T-helper 1 cell treated with Interleukin-12 subunit alpha and Interleukin-12 subunit beta and Interleukin-4 antibody, amounts not matched to agents 30 μg/mL and 1 μg/mL, for 36 hours (primary cell): ENCODE measurements around the gene CENPP.
A peak's percentile ranks its signal among the peaks of the same experiment; 100 is the strongest.
"Not testable (repeated sequence)": the region's sequence is repeated elsewhere in the genome, so short reads cannot be mapped to it uniquely, and the experiment has no call there.

Source experiments
- H3K27ac Mint-ChIP-seq: one replicate; pipeline ENCODE4 v1.8.0; 2021; ENCODE audit warnings: mild to moderate bottlenecking, mixed read lengths
- H3K27me3 Mint-ChIP-seq: one replicate; pipeline ENCODE4 v1.8.0; 2021; ENCODE audit warnings: low read depth, mixed read lengths
- H3K36me3 Mint-ChIP-seq: one replicate; pipeline ENCODE4 v1.8.0; 2021; ENCODE audit warnings: low read depth, mixed read lengths
- H3K4me1 Mint-ChIP-seq: one replicate; pipeline ENCODE4 v1.8.0; 2021; ENCODE audit warnings: low read depth, mixed read lengths
- H3K4me3 Mint-ChIP-seq: one replicate; pipeline ENCODE4 v1.8.0; 2021; ENCODE audit warnings: mild to moderate bottlenecking, moderate library complexity, mixed read lengths
- H3K9me3 Mint-ChIP-seq: one replicate; pipeline ENCODE4 v1.8.0; 2021; ENCODE audit warnings: mixed read lengths

The CENPP gene

DNA sequence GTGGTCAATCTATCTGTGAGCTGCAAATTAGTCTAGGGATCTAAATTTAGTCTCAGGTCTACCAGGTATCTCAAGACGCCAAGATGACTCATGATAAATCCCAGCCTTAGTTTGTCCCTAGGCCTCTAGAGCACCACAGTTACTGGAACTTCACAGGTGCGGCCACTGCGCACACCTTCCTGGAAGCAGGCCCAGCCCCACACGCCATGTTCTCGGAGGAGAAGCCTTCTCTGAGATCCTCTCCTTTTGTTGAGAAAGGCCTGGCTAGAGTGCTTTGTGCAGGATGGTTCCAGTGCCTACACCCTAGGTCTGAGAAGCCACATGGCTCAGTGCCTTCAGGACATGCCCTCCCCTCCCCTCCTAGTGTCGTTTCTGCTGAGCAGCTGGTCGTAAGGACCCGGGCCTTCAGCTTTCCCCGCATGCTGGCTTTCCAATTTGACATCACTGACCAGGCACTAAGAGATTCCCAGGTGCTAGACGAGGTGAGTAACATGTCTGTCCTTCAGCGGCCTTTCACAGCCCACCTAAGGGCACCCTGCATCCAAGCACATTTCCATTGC is 292.3 kb downstream of the CENPP start:
- H3K9me3 Mint-ChIP-seq = no peaks in the 10 kb centered on the region
- H3K4me3 Mint-ChIP-seq = no peak overlapping the region
- peaks cover 31% of the 10 kb centered on the region for H3K36me3 Mint-ChIP-seq
- no peak overlapping the region for H3K27ac Mint-ChIP-seq
- no peaks in the 10 kb centered on the region for H3K27me3 Mint-ChIP-seq
- no peaks in the 10 kb centered on the region for H3K4me1 Mint-ChIP-seq

DNA sequence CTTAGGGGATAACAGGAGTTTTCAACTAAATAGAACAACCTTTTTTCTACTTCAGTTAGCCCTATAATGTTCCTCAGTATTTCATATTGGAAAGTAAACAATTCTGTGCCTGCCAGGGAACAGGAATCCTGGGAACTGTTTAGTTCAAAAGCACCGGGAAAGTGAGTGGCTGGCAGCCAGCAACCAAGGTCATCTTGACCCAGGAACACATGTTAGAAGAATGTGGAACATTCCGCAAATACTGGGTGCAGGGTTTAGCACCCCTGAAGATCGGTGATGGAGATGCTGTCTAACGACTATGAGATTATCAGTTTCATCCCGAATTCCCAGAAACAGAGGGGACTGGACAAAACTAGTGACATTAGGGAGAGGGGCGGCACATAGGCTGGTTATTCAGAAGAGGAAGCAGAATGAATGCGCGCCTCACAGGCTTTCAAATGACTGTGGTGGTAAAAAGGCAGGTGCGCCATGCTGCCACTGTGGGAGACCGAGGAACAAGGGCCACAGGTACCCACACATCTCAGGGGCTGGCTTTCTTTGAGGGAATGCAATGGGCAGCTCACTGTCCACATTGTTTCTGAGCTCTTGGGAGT is 293.0 kb downstream of the CENPP start:
- no peak overlapping the region for H3K27ac Mint-ChIP-seq
- H3K4me1 Mint-ChIP-seq = no peaks in the 10 kb centered on the region
- H3K36me3 Mint-ChIP-seq = peaks cover 31% of the 10 kb centered on the region
- H3K4me3 Mint-ChIP-seq = no peak overlapping the region
- no peaks in the 10 kb centered on the region for H3K9me3 Mint-ChIP-seq
- H3K27me3 Mint-ChIP-seq = no peaks in the 10 kb centered on the region

DNA sequence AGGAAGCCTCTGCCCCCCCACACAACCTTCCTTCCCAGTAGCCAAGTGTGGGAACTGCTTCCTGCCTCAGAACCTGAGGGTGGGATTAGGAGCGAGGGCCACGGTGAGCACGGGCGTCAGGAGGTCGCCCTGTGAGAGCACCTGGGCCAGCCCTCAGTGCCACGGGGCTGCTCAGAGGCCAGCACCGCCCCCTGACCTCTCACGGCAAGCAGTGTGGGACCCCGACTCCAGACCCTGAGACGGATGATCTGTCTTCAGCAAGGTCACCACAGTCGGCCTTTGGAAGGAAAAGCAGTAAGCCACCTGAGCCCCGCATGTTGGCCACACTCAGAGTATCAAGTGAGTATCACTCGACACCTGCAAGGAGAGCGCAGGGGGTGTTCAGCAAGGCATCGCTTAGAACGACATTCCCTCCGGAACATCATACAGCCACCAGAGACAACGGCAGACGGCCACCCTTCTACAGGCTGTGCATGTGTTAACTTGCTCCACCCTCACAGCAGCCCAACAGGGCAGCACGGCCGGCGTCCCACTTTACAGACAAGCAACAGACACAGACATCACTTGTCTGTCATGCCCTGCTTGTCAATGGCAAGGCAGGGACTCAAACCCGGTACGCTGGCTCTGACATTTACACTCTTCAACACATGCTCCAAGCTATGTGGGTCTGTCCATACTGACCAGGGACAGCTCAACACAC is 294.0 kb downstream of the CENPP start:
- Mint-ChIP-seq H3K27ac (no peak overlapping the region), H3K36me3 (peaks cover 24% of the 10 kb centered on the region), H3K4me1 (no peaks in the 10 kb centered on the region), H3K4me3 (no peak overlapping the region), H3K27me3 (no peaks in the 10 kb centered on the region), H3K9me3 (no peaks in the 10 kb centered on the region)

DNA sequence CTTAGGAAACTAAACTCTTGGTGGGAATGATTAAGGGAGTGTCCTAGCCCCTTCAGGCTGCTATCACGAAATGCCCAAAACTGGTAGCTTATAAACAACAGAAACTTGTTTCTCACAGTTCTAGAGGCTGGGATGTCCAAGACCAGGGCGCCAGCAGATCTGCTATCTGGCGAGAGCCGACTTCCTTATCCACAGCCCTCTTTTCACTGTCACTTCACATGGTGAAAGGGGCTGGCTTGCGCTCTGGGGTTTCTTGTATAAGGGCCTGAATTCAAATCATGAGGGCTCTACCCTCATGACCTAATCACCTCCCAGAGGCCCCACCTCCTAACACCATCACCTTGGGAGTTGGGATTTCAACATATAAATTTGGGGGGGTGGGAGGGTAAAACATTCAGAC is 295.1 kb downstream of the CENPP start:
- Mint-ChIP-seq H3K27me3 (no peaks in the 10 kb centered on the region), H3K9me3 (no peaks in the 10 kb centered on the region), H3K4me1 (no peaks in the 10 kb centered on the region), H3K4me3 (no peak overlapping the region), H3K27ac (no peak overlapping the region), H3K36me3 (peaks cover 17% of the 10 kb centered on the region)

DNA sequence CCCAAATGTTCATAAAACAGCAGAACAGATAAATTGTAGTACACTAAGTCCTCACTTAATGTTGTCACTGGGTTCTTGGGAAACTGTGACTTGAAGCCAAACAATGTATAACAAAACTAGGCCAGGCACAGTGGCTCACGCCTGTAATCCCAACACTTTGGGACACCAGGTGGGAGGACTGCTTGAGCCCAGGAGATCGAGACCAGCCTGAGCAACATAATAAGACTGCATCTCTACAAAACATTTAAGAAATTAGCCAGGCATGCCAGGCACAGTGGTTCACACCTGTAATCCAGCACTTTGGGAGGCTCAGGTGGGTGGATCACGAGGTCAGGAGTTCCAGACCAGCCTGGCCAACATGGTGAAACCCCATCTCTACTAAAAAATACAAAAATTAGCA is 298.2 kb downstream of the CENPP start:
- not testable (repeated sequence) for H3K9me3 Mint-ChIP-seq, H3K4me1 Mint-ChIP-seq, H3K27me3 Mint-ChIP-seq, H3K27ac Mint-ChIP-seq, H3K4me3 Mint-ChIP-seq
- peaks cover 30% of the 10 kb centered on the region for H3K36me3 Mint-ChIP-seq

DNA sequence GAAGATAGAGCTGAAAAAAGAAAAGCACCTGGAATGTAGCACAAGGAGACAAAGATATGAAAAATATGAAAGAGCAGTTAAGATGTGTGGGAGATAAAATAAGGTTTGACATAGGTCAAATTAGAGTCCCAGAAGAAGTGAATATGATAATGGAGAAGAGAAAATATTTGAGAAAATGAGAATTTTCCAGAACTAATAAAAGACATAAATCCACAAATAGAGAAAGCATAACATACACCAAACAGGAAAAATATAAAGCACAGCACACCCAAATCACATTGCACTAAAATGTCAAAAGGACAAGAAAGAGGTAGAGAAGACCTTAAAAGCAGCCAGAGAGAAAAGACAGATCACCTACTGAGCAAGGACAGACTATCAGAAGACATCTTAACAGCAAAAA is 300.7 kb downstream of the CENPP start:
- Mint-ChIP-seq H3K36me3 (peaks cover 32% of the 10 kb centered on the region), H3K27ac (peak overlapping the region; percentile 5), H3K4me3 (no peak overlapping the region), H3K4me1 (peaks cover under 1% of the 10 kb centered on the region), H3K27me3 (no peaks in the 10 kb centered on the region), H3K9me3 (no peaks in the 10 kb centered on the region)

DNA sequence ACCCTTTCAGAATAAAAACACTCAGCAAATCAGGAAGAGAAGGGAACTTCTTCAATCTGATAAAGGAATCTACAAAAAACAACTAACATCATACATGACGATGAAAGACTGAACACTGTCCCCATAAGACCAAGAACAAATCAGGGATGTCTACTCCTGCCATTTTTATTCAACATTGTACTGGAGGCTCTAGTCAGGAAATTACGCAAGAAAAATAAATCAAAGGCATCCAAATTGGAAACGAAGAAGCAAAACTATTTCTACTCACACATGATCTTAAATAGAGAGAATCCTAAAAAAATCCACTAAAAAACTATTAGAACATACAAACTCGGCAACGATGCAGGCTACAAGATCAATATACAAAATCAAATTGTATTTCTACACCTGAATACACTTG is 301.9 kb downstream of the CENPP start:
- peaks cover 36% of the 10 kb centered on the region for H3K36me3 Mint-ChIP-seq
- no peak overlapping the region for H3K27ac Mint-ChIP-seq
- H3K4me1 Mint-ChIP-seq = peaks cover 9% of the 10 kb centered on the region
- H3K27me3 Mint-ChIP-seq = no peaks in the 10 kb centered on the region
- no peaks in the 10 kb centered on the region for H3K9me3 Mint-ChIP-seq
- H3K4me3 Mint-ChIP-seq = no peak overlapping the region

DNA sequence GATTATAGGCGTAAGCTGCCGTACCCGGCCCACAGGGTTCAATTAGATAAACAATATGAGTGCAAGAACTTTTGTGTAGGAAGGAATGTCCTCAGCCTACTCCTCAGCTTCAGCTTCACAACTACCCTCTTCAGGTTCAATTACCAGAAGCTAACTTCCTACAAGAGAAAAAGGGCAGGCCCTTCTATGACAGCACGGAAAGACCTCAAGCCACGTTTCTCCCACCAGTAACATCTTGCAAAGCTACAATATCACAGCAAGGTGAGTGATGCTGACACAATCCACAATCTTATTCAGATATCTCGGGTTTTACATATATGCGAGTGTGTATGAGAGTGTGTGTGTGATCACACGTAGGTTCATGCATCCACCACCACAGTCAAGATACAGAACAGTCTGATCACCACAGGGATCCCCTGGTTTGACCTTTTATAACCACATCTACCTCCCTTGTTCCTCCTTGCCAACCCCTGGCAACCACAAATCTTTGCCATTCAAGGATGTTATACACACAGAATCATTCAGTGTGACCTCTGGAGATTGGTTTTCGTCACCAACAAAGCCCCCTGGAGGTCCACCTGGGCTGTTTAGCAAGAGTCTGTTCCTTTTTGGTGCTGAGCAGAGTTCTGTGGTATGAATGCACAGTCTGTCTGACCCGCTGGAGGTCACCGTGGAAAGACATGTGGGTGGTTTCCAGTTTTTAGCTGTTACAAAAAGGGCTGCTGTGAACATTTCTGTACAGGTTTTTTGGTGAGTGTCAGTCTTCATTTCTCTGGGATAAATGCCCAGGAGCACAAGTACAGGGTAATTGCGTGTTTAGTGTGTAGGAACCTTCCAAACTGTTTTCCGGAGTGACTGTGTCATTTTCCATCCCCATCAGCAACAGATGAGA is 305.9 kb downstream of the CENPP start:
- no peaks in the 10 kb centered on the region for H3K27me3 Mint-ChIP-seq
- no peak overlapping the region for H3K4me3 Mint-ChIP-seq
- H3K9me3 Mint-ChIP-seq = no peaks in the 10 kb centered on the region
- H3K4me1 Mint-ChIP-seq = peaks cover 14% of the 10 kb centered on the region
- no peak overlapping the region for H3K27ac Mint-ChIP-seq
- H3K36me3 Mint-ChIP-seq = peaks cover 37% of the 10 kb centered on the region

DNA sequence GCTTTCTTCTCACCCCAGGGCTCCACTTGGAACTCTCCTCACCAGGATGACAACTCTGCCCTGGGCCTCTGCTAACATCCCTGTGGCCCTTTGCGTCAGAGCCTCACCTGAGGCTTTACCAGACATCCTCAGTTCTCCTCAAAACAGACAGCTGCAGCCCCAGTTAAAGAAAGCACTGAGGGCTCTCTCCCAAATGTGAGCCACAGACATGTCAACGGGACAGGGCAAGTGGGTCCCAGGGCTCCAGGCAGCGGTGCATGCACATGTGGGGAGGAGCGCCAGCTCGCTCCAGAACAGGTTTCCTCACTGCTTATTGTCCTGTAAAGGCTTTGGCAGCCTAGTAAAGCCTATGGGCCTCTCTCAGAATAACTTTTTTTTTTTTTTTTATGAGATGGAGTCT is 306.9 kb downstream of the CENPP start:
- H3K4me1 Mint-ChIP-seq = peaks cover 14% of the 10 kb centered on the region
- H3K36me3 Mint-ChIP-seq = peaks cover 34% of the 10 kb centered on the region
- H3K4me3 Mint-ChIP-seq = no peak overlapping the region
- H3K27me3 Mint-ChIP-seq = no peaks in the 10 kb centered on the region
- H3K9me3 Mint-ChIP-seq = no peaks in the 10 kb centered on the region
- H3K27ac Mint-ChIP-seq = no peak overlapping the region

DNA sequence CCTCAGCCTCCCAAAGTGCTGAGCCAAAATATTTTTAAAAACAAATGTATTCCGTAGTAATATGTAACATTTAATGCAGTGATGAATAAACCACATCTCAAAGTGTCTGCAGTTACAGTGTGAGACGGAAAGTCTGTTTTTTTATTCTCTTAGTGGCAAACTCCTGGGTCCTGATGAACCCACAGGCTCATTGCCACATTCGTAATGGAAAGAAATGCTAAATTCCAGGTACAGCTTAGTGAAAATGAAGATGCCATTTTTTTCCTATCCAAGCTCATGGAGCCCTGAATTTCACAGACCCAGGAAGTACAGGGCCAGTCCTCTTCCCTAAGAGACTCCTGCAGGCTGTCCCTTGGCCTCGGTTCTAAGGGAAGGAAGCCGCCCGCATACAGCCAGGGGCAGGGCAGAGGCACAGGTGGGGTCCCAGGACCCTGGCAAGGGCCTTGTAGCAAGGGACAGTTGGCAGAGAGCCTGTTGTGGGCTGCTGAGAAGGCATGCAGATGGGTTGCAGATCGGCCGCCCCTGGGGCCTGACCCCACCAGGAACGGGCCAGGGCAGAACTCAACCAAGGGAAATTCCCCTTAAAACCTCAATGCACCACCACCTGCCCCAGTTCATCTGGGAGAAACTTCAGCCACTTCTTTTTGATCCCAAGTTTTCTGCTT is 308.0 kb downstream of the CENPP start:
- Mint-ChIP-seq H3K27ac (no peak overlapping the region), H3K27me3 (no peaks in the 10 kb centered on the region), H3K36me3 (peaks cover 36% of the 10 kb centered on the region), H3K9me3 (no peaks in the 10 kb centered on the region), H3K4me1 (peaks cover 14% of the 10 kb centered on the region), H3K4me3 (no peak overlapping the region)

DNA sequence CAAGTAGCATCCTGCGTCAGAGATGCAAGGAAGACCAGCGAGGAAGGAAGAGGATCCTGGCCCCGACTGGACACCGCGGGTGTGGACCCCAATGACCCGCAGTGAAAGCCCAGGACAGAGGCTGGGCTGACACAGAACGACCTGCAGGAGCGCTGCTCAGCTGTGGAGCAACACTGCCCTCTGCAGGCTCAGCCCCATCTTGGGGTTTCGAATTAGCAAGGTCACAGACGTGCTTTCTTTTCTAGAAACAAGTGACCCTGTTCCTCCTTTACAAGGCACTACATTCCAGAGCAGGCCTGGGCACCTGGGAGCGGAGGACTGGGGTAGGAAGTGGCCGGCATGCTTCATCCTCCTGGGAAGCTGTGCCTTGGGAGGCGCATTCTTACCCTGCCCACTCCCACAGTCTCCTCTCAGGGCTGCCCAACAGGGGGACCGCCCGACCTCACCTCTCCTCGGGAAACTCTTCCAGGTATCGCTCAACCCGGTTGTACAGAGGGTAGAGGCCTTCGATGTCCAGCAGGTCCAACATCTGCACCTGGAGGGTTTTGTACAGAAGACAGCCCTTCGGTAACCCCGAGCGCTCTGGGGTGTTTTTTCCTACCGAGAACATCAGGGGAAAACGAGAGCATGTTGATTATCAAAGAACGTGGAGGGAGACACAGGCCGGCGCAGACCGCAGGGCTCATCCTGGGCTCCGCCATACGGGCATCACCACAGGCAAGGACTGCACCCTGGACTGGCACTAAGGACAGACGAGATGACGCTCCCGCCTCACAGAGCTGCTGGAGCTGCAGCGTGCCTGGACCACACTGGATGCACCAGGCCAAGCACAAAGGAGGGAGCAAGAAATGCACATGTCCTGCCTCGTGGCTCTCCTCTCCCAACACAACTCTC is 309.2 kb downstream of the CENPP start:
- Mint-ChIP-seq H3K9me3 (no peaks in the 10 kb centered on the region), H3K4me1 (peaks cover 14% of the 10 kb centered on the region), H3K36me3 (peaks cover 33% of the 10 kb centered on the region), H3K27ac (no peak overlapping the region), H3K27me3 (no peaks in the 10 kb centered on the region), H3K4me3 (no peak overlapping the region)

DNA sequence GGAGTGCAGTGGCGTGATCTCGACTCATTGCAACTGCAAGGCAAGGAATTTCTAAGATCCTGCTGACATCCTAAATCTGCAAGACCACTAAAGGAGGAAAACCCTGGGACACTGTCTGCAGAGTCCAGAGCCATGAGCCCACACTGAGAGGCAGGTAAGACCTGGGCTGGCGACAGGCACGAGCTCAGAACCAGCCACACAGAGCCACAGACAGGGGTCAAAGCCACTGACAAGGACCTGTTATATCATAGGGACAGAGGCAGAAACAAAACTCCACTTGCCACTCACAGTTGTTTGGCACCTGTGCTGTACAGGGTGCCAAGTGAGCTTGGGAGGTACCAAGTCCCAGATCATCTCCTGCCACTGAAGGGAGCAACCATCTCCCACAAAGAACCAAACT is 310.0 kb downstream of the CENPP start:
- peaks cover 35% of the 10 kb centered on the region for H3K36me3 Mint-ChIP-seq
- H3K9me3 Mint-ChIP-seq = no peaks in the 10 kb centered on the region
- H3K27ac Mint-ChIP-seq = no peak overlapping the region
- peaks cover 14% of the 10 kb centered on the region for H3K4me1 Mint-ChIP-seq
- no peaks in the 10 kb centered on the region for H3K27me3 Mint-ChIP-seq
- H3K4me3 Mint-ChIP-seq = no peak overlapping the region

DNA sequence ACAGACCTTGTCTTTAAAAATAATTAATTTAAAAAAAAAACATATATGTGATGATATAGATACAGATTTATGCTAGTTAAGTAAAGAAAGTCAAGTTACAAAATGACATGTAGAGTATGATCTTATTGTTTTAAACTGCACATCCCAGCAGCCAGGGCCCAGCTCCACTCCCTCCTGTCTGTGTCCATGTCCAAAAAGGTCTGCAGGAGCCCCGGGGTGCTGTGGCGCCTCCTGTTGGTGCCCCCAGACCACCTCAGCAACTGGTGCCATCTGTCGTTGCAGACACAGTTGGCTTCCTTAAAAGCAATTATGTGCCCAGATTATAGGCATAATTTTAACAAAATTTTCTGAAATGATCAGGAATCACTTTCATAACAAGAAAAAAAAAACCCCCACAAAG is 310.9 kb downstream of the CENPP start:
- H3K4me1 Mint-ChIP-seq = peaks cover 14% of the 10 kb centered on the region
- no peaks in the 10 kb centered on the region for H3K9me3 Mint-ChIP-seq
- peaks cover 38% of the 10 kb centered on the region for H3K36me3 Mint-ChIP-seq
- no peak overlapping the region for H3K27ac Mint-ChIP-seq
- H3K27me3 Mint-ChIP-seq = no peaks in the 10 kb centered on the region
- H3K4me3 Mint-ChIP-seq = no peak overlapping the region
